Liver (tissue), 3 donors: ENCODE results near the gene ZDHHC11.

Experiments
- GABPA ChIP-seq, 2 donors: IDR thresholded peaks in 1 of 2; conservative IDR thresholded peaks in 1 of 2; 2 replicates each; pipeline ENCODE4 v1.6.1; 2016; ENCODE audit warnings: antibody characterized with exemption in 2 of 2, mild to moderate bottlenecking in 1 of 2, moderate library complexity in 1 of 2
- JUND ChIP-seq, 2 donors: IDR thresholded peaks; 2 replicates each; pipeline ENCODE4 v1.6.1; 2016; ENCODE audit warnings: antibody characterized with exemption in 2 of 2
- RAD21 ChIP-seq, 2 donors: IDR thresholded peaks; 2 replicates each; pipeline ENCODE4 v1.6.1; 2016; ENCODE audit warnings: antibody characterized with exemption in 2 of 2, mild to moderate bottlenecking in 2 of 2
- RXRA ChIP-seq, 2 donors: IDR thresholded peaks; 2 replicates each; pipeline ENCODE4 v1.6.1; 2017 to 2018; ENCODE audit warnings: antibody characterized with exemption in 2 of 2, mild to moderate bottlenecking in 1 of 2
- TF ChIP-seq, protein P1 (sequence below): fragments of 150-350 bp; IDR thresholded peaks from 2 replicates; pipeline ENCODE4 v1.5.1; 2017; ENCODE audit warnings: improper control_type of control experiment, low read depth, low read length; ENCODE audit not compliant: missing input control
- TF ChIP-seq, protein P2 (sequence below): IDR thresholded peaks from 2 replicates; pipeline ENCODE4 v1.6.1; 2016; ENCODE audit warnings: antibody characterized with exemption
- donor health status: healthy.
- donor health status: healthy.

GRCh38 chr5:858726-859125 lies 7.9 kb upstream of the ZDHHC11 start:
- TF ChIP-seq, protein P1, sequence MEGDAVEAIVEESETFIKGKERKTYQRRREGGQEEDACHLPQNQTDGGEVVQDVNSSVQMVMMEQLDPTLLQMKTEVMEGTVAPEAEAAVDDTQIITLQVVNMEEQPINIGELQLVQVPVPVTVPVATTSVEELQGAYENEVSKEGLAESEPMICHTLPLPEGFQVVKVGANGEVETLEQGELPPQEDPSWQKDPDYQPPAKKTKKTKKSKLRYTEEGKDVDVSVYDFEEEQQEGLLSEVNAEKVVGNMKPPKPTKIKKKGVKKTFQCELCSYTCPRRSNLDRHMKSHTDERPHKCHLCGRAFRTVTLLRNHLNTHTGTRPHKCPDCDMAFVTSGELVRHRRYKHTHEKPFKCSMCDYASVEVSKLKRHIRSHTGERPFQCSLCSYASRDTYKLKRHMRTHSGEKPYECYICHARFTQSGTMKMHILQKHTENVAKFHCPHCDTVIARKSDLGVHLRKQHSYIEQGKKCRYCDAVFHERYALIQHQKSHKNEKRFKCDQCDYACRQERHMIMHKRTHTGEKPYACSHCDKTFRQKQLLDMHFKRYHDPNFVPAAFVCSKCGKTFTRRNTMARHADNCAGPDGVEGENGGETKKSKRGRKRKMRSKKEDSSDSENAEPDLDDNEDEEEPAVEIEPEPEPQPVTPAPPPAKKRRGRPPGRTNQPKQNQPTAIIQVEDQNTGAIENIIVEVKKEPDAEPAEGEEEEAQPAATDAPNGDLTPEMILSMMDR = no peak
- TF ChIP-seq, protein P2, sequence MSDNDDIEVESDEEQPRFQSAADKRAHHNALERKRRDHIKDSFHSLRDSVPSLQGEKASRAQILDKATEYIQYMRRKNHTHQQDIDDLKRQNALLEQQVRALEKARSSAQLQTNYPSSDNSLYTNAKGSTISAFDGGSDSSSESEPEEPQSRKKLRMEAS = no peak
- TF ChIP-seq RAD21 (IDR thresholded peaks at IDR 0.05) (no peak), RXRA (IDR thresholded peaks at IDR 0.05) (no peak), GABPA (IDR thresholded peaks at IDR 0.05 in 1 of 2, conservative IDR thresholded peaks at IDR 0.05 in 1 of 2) (no peak), JUND (IDR thresholded peaks at IDR 0.05) (no peak)
